Adrenal gland (tissue), 12 donors: ENCODE results near the gene APIP. TPM values are rescaled to one million over a fixed set of nuclear protein-coding genes. Genes with fewer than 3 reads are reported as not detected.

ENCODE experiments used
- DNase-seq, 7 donors: peaks; one replicate each; pipeline ENCODE4 v3.0.0-alpha.2; 2019 to 2020
- H3K27ac ChIP-seq, 5 donors: fragments of 200-600 bp; sonication (generic) in 4 of 5; 1 replicate in 3 of 5; 2 replicates in 2 of 5; pipeline versions ENCODE4 v1.5.1 to v1.8.0; 2016 to 2020; ENCODE audit warnings: mild to moderate bottlenecking in 1 of 5
- H3K27me3 ChIP-seq: fragments of 200-600 bp; 2 replicates; pipeline ENCODE4 v1.8.0; 2021
- H3K36me3 ChIP-seq, 2 donors: fragments of 200-600 bp; replicated peaks in 1 of 2; 1 replicate in 1 of 2; 2 replicates in 1 of 2; pipeline versions ENCODE4 v1.5.1 to v1.8.0; 2018 to 2022
- H3K4me1 ChIP-seq, 2 donors: fragments of 200-600 bp; replicated peaks in 1 of 2; 1 replicate in 1 of 2; 2 replicates in 1 of 2; pipeline versions ENCODE4 v1.5.1 to v1.8.0; 2018 to 2021
- H3K4me3 ChIP-seq, 4 donors: fragments of 200-600 bp; sonication (generic) in 3 of 4; one replicate each; pipeline ENCODE4 v1.5.1; 2016 to 2018
- H3K9me3 ChIP-seq, 3 donors: fragments of 200-600 bp; sonication (generic) in 1 of 3; replicated peaks in 1 of 3; 1 replicate in 2 of 3; 2 replicates in 1 of 3; pipeline versions ENCODE4 v1.5.1 to v1.8.0; 2016 to 2021
- POLR2A ChIP-seq, 2 donors: fragments of 450-650 bp; IDR thresholded peaks; one replicate each; pipeline ENCODE4 v1.6.1; 2017; ENCODE audit warnings: antibody characterized with exemption in 2 of 2, mild to moderate bottlenecking in 2 of 2, moderate library complexity in 1 of 2
- WGBS, 4 donors: extraction: QIAGEN DNeasy Blood & Tissue Kit in 2 of 4; methylation state at CpG; one replicate each; pipeline versions ENCODE4 v1.1.5 to v1.1.7; 2013 to 2017; 5-methylcytosine and 5-hydroxymethylcytosine counted together
- intact Hi-C, 2 donors: fragments of 100-400 bp; cut with DNase I; formaldehyde crosslinking; loops; one replicate each; pipeline versions ENCODE4 v1.14.1 to v1.15.0; 2022 to 2023
- polyA plus RNA-seq, 3 donors: library from polyadenylated mRNA; stranded (reverse); fragments of 200-250 nt in 2 of 3; fragments of 350-450 nt in 1 of 3; fragmentation: Illumina TruSeq in 1 of 3; extraction: RNeasy Lipid Tissue Mini Kit (QIAGEN cat#74804) in 1 of 3; gene quantifications; one replicate each; pipeline ENCODE4 v1.2.3, GENCODE V29; 2013 to 2014
- total RNA-seq, 9 donors: library from RNA; depleted of rRNA in 4 of 9; stranded (reverse); fragments of >200 nt in 4 of 9; fragments of 120-200 nt in 1 of 9; fragmentation: NEBNext Ultra II Directional in 1 of 9; extraction: Animal tissue kit (Norgen Biotek cat#: 25700) in 1 of 9; gene quantifications; one replicate each; pipeline versions ENCODE4 v1.1.0 to v1.2.4, GENCODE V29; 2013 to 2023
- TF ChIP-seq, protein P1 (sequence below), 6 experiments: fragments of 450-650 bp in 4 of 6; fragments of 200-600 bp in 2 of 6; sonication (generic) in 1 of 6; IDR thresholded peaks; 1 replicate in 5 of 6; 2 replicates in 1 of 6; pipeline versions ENCODE4 v1.5.1 to v1.8.0; 2016 to 2021; ENCODE audit warnings: antibody characterized with exemption in 6 of 6, mild to moderate bottlenecking in 2 of 6, moderate library complexity in 1 of 6
- donor health status: healthy with polysubstance abuse.
- donor health status: Bipolar disorder and iron deficiency.
- donor health status: DM: yes; HTN: yes; CAD: no.
- donor health status: DM: no; HTN: no; CAD: no.
- donor health status: DM: no; HTN: no; CAD: no.
- donor health status: DM: yes; HTN: yes; CAD: no.

APIP gene
- total and polyA plus RNA-seq, 12 donors, result 17.0 to 102 (median 48.5) TPM

DNA sequence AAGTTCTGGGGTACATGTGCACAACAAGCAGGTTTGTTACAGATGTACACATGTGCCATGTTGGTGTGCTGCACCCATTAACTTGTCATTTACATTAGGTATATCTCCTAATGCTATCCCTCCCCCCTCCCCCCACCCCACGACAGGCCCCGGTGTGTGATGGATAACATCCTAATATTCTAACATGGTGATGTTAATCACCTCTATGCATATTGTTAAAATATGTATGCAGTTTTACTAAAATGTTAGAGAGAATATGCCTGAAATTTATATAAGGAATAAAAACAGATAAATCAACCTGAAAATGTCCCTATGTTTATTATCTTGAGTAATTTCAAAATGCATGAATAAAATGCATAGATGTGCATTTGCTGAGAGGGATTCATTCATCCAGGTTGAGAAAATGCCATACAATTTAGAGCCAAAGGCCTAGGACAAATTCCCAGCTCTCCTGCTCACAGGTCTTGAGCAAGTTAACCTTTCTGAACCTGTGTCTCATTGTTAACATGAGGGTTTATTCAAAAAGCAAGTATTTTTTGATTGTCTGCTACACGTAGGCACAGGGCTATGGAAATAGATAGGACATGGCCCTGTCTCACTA lies 38.7 kb downstream of the APIP start:
- WGBS, 4 donors, result 91 to 97% (median 96%) methylated on average over 3 of the region's 3 CpGs
- H3K27me3 ChIP-seq, result no peaks in the 10 kb centered on the region
- no peak for TF ChIP-seq POLR2A (IDR thresholded peaks at IDR 0.05)
- TF ChIP-seq, protein P1, sequence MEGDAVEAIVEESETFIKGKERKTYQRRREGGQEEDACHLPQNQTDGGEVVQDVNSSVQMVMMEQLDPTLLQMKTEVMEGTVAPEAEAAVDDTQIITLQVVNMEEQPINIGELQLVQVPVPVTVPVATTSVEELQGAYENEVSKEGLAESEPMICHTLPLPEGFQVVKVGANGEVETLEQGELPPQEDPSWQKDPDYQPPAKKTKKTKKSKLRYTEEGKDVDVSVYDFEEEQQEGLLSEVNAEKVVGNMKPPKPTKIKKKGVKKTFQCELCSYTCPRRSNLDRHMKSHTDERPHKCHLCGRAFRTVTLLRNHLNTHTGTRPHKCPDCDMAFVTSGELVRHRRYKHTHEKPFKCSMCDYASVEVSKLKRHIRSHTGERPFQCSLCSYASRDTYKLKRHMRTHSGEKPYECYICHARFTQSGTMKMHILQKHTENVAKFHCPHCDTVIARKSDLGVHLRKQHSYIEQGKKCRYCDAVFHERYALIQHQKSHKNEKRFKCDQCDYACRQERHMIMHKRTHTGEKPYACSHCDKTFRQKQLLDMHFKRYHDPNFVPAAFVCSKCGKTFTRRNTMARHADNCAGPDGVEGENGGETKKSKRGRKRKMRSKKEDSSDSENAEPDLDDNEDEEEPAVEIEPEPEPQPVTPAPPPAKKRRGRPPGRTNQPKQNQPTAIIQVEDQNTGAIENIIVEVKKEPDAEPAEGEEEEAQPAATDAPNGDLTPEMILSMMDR (IDR thresholded peaks at IDR 0.05), result no peak
- no peaks in the 10 kb centered on the region for H3K4me1 ChIP-seq
- DNase-seq, result no peak
- intact Hi-C loops, result no loop called here
- H3K9me3 ChIP-seq, result no peaks in the 10 kb centered on the region
- no peaks in the 10 kb centered on the region for H3K36me3 ChIP-seq
- no peak overlapping the region for H3K4me3 ChIP-seq
- no peak overlapping the region for H3K27ac ChIP-seq

DNA sequence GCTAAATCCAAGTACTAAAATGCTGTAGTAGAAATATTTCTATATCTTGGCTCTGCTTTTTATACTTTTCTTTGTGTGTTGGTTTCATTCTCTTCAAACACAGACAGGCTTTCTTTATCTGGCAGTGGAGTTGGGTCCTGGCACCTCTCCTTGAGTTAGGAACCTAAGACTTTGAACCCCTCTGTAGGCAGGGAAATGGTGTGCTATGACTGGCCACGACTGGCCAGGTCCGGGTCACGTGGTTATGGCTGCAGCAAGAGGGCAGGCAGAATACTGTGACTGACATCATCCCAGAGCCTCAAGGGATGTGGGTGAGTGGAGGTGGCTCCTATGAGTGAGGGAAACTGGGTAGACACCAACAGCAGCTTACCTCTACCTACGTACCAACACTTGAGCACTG lies 42.0 kb downstream of the APIP start:
- WGBS, 4 donors, result 88 to 98% (median 96%) methylated on average over 4 of the region's 4 CpGs
- no peaks in the 10 kb centered on the region for H3K9me3 ChIP-seq
- no peaks in the 10 kb centered on the region for H3K4me1 ChIP-seq
- no peak overlapping the region for H3K4me3 ChIP-seq
- no peak overlapping the region for H3K27ac ChIP-seq
- intact Hi-C loops, result no loop called here
- no peak for DNase-seq
- H3K27me3 ChIP-seq, result no peaks in the 10 kb centered on the region
- no peaks in the 10 kb centered on the region for H3K36me3 ChIP-seq
- TF ChIP-seq POLR2A (IDR thresholded peaks at IDR 0.05), result no peak
- TF ChIP-seq, protein P1 (IDR thresholded peaks at IDR 0.05), result no peak

DNA sequence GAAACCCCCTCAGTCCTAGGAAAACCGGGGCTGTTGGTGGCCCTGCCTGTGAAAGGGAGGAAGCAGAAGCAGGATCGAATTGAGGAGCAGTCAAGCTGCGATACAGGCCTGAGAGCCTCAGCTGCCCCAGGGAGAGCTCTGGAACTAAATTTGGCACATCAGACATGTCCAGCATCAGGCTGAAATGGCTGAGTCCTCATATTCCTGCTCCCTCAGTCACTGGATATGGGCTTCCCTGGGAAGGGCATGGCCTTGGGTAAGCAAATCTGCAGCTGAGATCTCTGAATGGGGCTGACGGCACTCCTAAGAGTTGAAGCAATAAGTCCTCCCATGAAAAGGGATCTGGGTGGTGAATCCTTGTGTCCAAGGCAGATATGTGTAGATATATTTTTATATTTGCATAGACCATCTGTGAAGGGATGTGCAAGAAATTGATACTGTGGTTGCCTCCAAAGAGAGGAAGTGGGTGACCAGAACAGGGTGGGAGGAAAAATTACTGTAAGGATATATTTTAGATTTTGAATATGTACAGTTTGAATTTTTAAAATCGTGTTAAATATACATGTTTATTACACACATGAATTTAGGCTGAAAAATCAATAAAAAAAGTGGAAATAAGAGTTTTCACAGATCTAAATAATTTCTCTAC lies 45.5 kb downstream of the APIP start:
- H3K4me1 ChIP-seq, result no peaks in the 10 kb centered on the region
- intact Hi-C loops, result no loop called here
- H3K4me3 ChIP-seq, result no peak overlapping the region
- H3K27ac ChIP-seq, result no peak overlapping the region
- no peaks in the 10 kb centered on the region for H3K27me3 ChIP-seq
- no peaks in the 10 kb centered on the region for H3K9me3 ChIP-seq
- TF ChIP-seq, protein P1 (IDR thresholded peaks at IDR 0.05), result no peak
- TF ChIP-seq POLR2A (IDR thresholded peaks at IDR 0.05), result no peak
- no peak for DNase-seq
- H3K36me3 ChIP-seq, result no peaks in the 10 kb centered on the region
- 82 to 94% (median 87%) methylated on average over 5 of the region's 5 CpGs for WGBS, 4 donors

DNA sequence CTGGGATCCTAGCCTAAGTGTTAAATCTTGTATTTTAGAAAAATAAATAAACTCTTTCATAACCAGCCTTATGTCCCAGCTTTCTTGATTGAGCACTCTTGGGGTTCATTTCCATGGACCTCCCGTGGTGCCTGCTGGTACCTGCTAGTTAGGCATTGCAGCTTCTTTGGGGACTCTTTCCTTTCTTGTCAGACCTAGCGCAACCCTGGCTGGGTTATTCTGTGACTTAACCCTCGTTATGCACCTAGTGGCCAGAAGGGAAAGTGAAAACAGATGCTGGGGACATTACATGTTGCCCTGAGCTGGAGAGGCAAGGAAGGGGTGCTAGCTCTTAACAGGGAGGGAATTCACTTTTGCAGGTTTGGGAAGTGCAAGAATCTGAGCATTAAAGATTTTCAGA lies 46.8 kb downstream of the APIP start:
- no peaks in the 10 kb centered on the region for H3K36me3 ChIP-seq
- DNase-seq, result no peak
- H3K4me1 ChIP-seq, result no peaks in the 10 kb centered on the region
- H3K27ac ChIP-seq, result no peak overlapping the region
- no peak for TF ChIP-seq POLR2A (IDR thresholded peaks at IDR 0.05)
- TF ChIP-seq, protein P1 (IDR thresholded peaks at IDR 0.05), result no peak
- 75 to 85% (median 81%) methylated on average over 3 of the region's 3 CpGs for WGBS, 4 donors
- H3K9me3 ChIP-seq, result no peaks in the 10 kb centered on the region
- intact Hi-C loops, result no loop called here
- no peaks in the 10 kb centered on the region for H3K27me3 ChIP-seq
- H3K4me3 ChIP-seq, result no peak overlapping the region
